HK-2 (cell line): ENCODE measurements around the gene PHKG2.

ENCODE experiments used
- DNase-seq: peaks from one replicate; pipeline ENCODE4 v3.0.0-alpha.2; 2018; ENCODE audit not compliant: unreplicated experiment

PHKG2 gene

GRCh38 chr16:30756781-30757100 lies 8.5 kb downstream of the PHKG2 start:
- DNase-seq: no peak

- DNase-seq: no peak
Measured at GRCh38 chr16:30757316-30757715, 9.1 kb downstream of the PHKG2 start.

GRCh38 chr16:30758988-30759491 lies 10.8 kb downstream of the PHKG2 start:
- DNase-seq: no peak

- DNase-seq: no peak
Measured at GRCh38 chr16:30760001-30760559, 11.9 kb downstream of the PHKG2 start.

GRCh38 chr16:30760577-30761426 lies 12.6 kb downstream of the PHKG2 start:
- no peak for DNase-seq

GRCh38 chr16:30761427-30761927 lies 13.3 kb downstream of the PHKG2 start:
- DNase-seq: peak; percentile 42

- peak; percentile 92 for DNase-seq
Measured at GRCh38 chr16:30761928-30762902, 14.0 kb downstream of the PHKG2 start, which contains the start of the genes CFAP119 and RNF40. Gene CFAP119, minus strand, starts transcription at chr16:30762062. Its CDS starts 314 bp downstream, at chr16:30761748. Gene RNF40, plus strand, starts transcription at chr16:30762322. Its CDS starts 224 bp downstream, at chr16:30762546.

GRCh38 chr16:30762991-30763725 lies 14.9 kb downstream of the PHKG2 start:
- DNase-seq: no peak

GRCh38 chr16:30764086-30764485 lies 15.9 kb downstream of the PHKG2 start:
- DNase-seq: no peak

- DNase-seq: no peak
Measured at GRCh38 chr16:30764816-30765465, 16.7 kb downstream of the PHKG2 start.

- no peak for DNase-seq
Measured at GRCh38 chr16:30766206-30766932, 18.1 kb downstream of the PHKG2 start.

- DNase-seq: no peak
Measured at GRCh38 chr16:30766933-30767284, 18.7 kb downstream of the PHKG2 start.

- DNase-seq: no peak
Measured at GRCh38 chr16:30767767-30768465, 19.7 kb downstream of the PHKG2 start.

GRCh38 chr16:30768583-30769181 lies 20.5 kb downstream of the PHKG2 start:
- DNase-seq: no peak

GRCh38 chr16:30769379-30770089 lies 21.3 kb downstream of the PHKG2 start:
- DNase-seq: no peak

- no peak for DNase-seq
Measured at GRCh38 chr16:30771726-30772125, 23.5 kb downstream of the PHKG2 start.

- DNase-seq: no peak
Measured at GRCh38 chr16:30773826-30774225, 25.6 kb downstream of the PHKG2 start.
